HG03139 (cell line): ENCODE measurements around the gene MAGEA9B.
"Not testable (repeated sequence)": the region's sequence is repeated elsewhere in the genome, so short reads cannot be mapped to it uniquely, and the experiment has no call there.

Source experiments
- ATAC-seq: cut with Tn5 transposase; IDR thresholded peaks from one replicate; pipeline ENCODE4 v1.9.1; 2021; ENCODE audit not compliant: unreplicated experiment

Gene MAGEA9B

GRCh38 chrX:149587359-149587758 is at the start of gene MAGEA9B:
Gene MAGEA9B, minus strand, starts transcription at chrX:149587459. Its CDS starts 4,280 bp downstream, at chrX:149583179.
- ATAC-seq: not testable (repeated sequence)

DNA sequence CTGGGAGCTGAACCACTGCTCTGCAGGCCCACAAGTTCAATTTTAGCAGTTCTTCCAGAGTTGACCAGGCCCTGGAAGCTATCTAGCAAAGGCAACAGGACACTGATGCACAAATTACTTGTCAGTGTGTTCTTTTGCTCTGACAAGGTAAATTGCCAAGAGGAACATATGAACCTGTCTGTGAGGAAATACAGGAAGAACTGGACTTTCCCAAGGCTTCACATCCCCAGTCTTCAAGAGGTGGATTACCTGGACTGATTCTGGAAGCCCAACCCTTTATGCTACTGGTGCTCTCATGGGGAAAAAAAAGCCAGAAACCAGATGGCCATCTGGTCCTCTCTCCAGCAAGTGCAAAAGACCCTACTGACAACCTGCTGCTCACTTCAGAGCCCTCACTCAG is 46.3 kb upstream of the MAGEA9B start:
- ATAC-seq: no peak

DNA sequence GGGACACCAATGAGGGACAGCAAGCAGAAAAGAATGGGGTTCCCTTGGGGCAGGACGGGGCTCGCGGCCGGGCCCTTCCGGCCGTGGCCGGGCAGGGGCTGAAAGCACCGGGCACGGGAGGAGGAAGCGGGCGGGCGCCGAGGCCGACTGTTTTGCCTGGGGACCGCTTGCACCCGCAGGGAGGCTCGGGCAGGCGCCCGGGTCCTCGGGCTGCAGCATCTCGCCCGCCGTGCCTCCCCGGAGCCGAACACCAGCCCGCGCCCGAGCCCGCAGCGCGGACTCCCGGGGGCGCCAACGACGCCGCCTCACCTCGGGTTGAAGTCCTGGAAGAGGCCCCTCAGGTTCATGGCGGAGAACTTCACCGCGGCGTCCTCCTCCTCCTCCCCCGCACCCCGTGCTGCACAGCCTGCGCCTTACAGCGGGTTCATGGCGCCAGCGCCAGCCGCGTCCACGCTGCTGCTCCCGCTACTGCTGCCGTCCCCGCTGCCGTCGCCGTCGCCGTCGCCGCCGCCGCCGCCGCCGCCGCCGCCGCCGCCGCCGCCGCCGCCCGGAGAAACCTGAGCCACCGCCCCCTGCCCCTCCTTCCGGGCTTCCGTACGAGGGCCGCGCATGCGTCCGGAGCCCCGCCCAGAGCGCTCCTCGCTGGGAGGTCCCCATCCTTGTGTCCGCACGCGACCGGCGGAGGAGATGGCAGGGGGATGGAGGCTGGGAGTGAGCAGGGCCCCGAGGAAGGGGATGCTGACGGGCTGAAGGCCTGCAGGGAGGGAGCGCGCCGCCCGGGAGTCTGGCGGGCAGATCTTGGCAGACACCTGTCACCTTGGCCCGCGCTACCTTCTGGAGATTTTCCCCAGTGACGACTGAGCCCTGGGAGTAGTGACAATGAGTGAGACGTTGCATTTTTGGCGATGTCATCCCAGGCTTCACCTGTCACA is 44.2 kb upstream of the MAGEA9B start, which contains the start of gene TMEM185A:
Gene TMEM185A (minus strand): TSS at position 559 of the 932 bp plus-strand sequence. CDS start 212 bp downstream, at position 347.
- peak; percentile 92 for ATAC-seq

DNA sequence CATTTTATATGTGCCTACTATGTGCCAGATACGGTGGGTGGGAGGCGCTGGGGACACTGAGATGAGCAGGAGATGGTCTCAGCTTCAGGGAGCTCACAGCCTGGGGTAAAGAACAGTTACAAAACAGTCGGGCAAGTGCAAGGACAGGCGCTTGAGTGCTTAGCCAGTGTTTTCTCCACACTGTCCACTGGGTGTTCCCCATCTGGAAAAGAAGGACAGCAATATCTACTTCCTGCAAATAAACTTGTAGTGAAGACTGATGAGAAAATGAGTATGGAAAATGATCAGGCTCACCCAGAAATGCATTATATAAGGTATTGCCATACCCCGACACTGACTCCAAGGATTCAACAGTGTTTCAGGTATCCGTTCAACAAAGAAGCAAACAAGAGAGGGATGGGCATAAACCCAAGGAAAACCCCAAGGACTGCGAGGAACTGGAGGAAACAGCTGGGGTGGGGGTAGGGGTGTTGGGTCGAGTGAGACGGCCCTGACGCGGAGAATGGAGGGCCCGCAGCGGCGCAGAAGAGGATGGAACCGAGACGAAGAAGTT is 43.5 kb upstream of the MAGEA9B start:
- ATAC-seq: no peak

GRCh38 chrX:149629730-149630387 is 42.6 kb upstream of the MAGEA9B start:
- ATAC-seq: no peak

DNA sequence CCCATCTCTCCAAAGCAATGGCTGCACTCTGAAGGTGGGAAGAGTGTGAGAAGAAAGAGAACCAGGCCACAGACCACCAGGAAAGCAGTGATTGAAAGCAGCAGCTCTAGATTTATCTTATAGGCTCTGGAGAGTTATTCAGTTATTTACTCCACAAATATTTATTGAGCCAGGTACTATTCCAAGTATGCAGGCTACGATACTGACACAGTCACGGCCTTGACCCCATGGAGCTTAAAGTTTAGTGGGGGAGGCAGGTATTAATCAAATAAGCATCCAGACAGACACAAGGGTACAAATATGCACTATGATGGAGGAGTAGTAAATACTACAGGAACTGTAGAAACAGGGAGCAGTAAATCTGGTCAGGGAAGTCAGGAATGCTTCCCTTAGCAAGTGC is 41.5 kb upstream of the MAGEA9B start:
- no peak for ATAC-seq

DNA sequence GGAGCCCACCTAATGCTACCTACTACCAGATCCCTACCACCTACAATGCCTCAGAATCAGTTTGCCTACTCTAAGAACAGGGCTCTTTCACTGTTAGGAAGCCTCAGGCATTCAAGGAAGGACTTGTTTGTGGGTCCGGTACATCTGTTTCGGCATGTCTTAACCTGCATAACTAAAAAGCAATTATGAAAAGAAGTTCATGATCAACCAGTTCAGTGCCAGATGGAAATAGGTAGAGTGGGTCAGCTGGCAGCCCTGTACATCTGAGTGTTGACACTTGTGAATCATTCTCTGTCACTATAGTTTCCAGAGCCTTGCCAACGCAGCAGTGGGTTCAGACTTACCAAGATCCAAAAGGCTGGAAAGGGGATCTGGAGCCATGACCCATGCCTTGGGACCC is 41.0 kb upstream of the MAGEA9B start:
- ATAC-seq: no peak

- ATAC-seq: not testable (repeated sequence)
Measured at GRCh38 chrX:149626829-149627228, 39.6 kb upstream of the MAGEA9B start.

GRCh38 chrX:149619662-149620061 is 32.4 kb upstream of the MAGEA9B start:
- not testable (repeated sequence) for ATAC-seq

GRCh38 chrX:149618871-149619270 is 31.6 kb upstream of the MAGEA9B start:
- ATAC-seq: no peak

GRCh38 chrX:149611623-149612175 is 24.4 kb upstream of the MAGEA9B start:
- ATAC-seq: no peak

DNA sequence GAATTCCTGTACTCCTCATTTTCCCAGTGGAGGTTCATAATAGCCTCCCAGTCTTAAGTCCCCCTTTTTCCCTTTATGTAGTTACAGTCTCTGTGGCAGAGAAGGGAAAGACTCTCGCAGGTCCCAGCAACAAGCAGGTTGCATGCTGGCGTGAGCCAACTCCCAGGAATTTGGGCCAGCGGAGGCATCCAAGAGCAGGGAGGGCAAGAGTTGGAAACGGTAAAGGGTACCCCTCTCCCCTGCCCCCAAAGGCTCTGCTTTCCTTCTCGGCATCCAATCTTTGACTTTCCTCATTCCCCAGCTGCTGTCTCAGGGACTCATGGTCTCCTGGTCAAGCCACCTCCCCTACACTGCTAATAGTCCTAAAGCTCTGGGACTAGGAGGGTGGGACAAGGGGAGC is 23.3 kb upstream of the MAGEA9B start:
- no peak for ATAC-seq

GRCh38 chrX:149607699-149608098 is 20.4 kb upstream of the MAGEA9B start:
- no peak for ATAC-seq

GRCh38 chrX:149605248-149605885 is 18.1 kb upstream of the MAGEA9B start:
- ATAC-seq: not testable (repeated sequence)

DNA sequence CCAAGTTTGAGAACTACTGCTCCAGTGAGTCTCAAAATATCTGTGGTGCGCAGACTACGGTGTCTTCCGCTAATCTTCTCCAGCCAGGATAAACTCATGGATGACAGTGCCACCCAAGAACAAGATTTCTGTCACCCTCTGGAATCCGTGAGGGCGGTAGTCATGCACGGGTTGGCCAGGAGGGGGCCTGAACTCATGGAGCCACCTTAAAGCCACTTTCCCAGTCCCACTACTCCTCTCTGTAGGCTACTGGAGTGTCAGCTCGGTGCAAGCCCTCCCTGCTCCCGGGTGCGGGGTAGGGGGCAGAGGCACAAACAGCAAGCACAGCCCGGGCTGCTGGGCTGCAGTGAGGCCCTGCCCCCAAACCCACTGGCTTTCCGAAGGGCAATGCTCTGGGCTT is 11.3 kb upstream of the MAGEA9B start:
- not testable (repeated sequence) for ATAC-seq

- ATAC-seq: not testable (repeated sequence)
Measured at GRCh38 chrX:149595943-149596342, 8.7 kb upstream of the MAGEA9B start.

- ATAC-seq: not testable (repeated sequence)
Measured at GRCh38 chrX:149595214-149595613, 8.0 kb upstream of the MAGEA9B start, which contains the start of gene HSFX2. Gene HSFX2, minus strand, starts transcription at chrX:149595314. Its CDS starts 614 bp downstream, at chrX:149594700.

- not testable (repeated sequence) for ATAC-seq
Measured at GRCh38 chrX:149590993-149591392, 3.7 kb upstream of the MAGEA9B start.

- ATAC-seq: not testable (repeated sequence)
Measured at GRCh38 chrX:149585631-149586030, 1.6 kb downstream of the MAGEA9B start.

DNA sequence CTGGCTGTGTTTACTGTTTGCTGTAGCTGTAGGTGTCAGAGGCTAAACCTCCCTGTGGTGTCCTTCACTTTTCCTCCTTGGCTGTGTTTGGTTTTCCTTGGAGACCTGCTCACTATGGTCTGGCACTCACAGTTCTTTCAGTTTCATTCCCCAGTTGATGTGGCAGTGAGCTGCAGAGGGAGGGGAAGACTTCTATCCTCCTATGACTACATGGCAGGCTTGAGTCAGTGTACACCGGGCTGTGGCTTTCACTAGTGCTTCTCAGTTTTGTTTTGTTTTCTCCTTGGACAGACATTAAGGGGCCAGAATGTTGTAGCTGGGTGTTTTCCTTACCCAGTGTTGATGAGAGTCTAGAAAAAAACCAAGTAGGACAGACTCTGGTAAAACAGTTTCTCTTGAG is 13.8 kb downstream of the MAGEA9B start:
- ATAC-seq: peak; percentile 99

GRCh38 chrX:149572743-149573142 is 14.5 kb downstream of the MAGEA9B start:
- ATAC-seq: no peak
